Measurements from ENCODE around the gene KCNJ11. TPM values are rescaled to one million over a fixed set of nuclear protein-coding genes. Genes with fewer than 3 reads are reported as not detected.
"Not testable (repeated sequence)": the region's sequence is repeated elsewhere in the genome, so short reads cannot be mapped to it uniquely, and the experiment has no call there.

KCNJ11 gene
- under 1 TPM; 0.23 to 0.43 TPM for total RNA-seq

DNA sequence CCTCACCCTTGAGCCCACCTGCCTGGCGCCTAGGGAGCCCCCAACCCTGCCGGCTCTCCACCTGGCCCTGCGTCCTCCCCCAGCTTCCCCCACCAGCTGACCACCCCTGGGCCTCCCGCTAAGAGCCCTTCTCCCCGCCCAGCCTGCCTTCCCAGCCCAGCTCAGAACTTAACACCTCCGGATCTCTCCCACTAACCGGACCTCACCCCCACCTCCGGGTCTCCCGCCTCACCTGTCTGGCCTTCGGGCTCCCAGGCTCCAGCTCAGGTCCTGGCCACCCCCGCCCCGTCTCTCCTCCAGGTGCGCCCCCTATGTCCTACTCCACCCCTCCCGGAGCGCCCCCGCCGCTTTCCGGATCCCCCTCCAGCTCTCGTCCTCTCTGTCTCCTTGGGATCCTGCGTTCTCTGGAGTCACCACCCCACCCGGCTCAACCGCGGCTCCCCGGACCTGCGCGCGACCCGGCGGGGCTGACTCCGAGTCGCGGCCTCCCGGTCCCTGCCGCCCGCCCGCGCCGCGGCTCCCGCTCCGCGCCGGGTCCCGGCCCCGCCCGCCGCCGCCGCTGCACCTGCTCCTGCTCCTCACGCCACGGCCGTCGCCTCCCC, at the start of gene KCNJ11:
TSS of gene KCNJ11 (minus strand) at position 51 of the 602 bp plus-strand sequence. CDS start 568 bp downstream, outside the sequence.
- H3K4me3 Mint-ChIP-seq = peak within 1 kb of the TSS; percentile 66
- DNase-seq (no peak), ATAC-seq (peak; percentile 59)
- no peaks in the 10 kb centered on the region for H3K9me3 Mint-ChIP-seq (ENCODE audit: low read depth)
- H3K36me3 Mint-ChIP-seq (ENCODE audit: low read depth) = no peaks in the 10 kb centered on the region
- peaks cover 3% of the 10 kb centered on the region for H3K4me1 Mint-ChIP-seq
- H3K27ac Mint-ChIP-seq = no peak within 1 kb of the TSS
- intact Hi-C loops (cut with DNase I, micrococcal nuclease) = loop anchor here (1.0 to 10.0 kb wide), 9 partner anchors 34 to 586 kb away; partner anchors contain the start of genes NCR3LG1 (in 1 of the 2), NUCB2 (in 1 of the 2) and RPS13 (in 1 of the 2)
- peaks cover 8% of the 10 kb centered on the region for H3K27me3 Mint-ChIP-seq
- ChIA-PET CTCF (interaction anchor here (0.7 to 1.7 kb wide), 10 partner anchors 9 to 577 kb away, joined by 3 to 9 read pairs (median 4); no protein-coding TSS in a partner anchor), POLR2A (no interaction called here)

DNA sequence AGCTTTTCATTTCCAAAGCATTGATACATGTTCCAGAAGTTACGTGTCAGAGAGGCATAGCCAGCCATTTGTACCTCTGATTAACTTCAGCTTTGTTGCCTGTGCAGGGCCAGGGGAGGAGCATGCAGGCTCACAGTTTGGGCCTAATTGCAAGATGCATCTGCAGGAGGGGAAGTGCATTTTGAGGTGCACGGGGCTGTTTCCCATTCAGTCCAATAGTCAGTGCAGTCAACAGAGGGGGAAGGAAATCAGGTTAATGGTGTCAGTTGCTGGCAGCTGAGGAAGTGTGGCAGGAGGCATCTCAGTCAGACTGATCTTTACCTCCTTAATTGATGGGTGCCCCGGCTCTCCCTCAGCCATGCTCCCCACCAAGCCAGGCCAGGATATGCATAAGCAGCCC, 48.9 kb upstream of the KCNJ11 start:
- POLR2A ChIA-PET = no interaction called here
- no peaks in the 10 kb centered on the region for H3K36me3 Mint-ChIP-seq (ENCODE audit: low read depth)
- CTCF ChIA-PET = no interaction called here
- peaks cover 2% of the 10 kb centered on the region for H3K9me3 Mint-ChIP-seq (ENCODE audit: low read depth)
- no peak overlapping the region for H3K27ac Mint-ChIP-seq
- ATAC-seq (no peak), DNase-seq (no peak)
- intact Hi-C loops (cut with DNase I, micrococcal nuclease) = no loop called here
- H3K4me3 Mint-ChIP-seq = no peak overlapping the region
- H3K4me1 Mint-ChIP-seq = peaks cover 7% of the 10 kb centered on the region
- peaks cover 5% of the 10 kb centered on the region for H3K27me3 Mint-ChIP-seq

DNA sequence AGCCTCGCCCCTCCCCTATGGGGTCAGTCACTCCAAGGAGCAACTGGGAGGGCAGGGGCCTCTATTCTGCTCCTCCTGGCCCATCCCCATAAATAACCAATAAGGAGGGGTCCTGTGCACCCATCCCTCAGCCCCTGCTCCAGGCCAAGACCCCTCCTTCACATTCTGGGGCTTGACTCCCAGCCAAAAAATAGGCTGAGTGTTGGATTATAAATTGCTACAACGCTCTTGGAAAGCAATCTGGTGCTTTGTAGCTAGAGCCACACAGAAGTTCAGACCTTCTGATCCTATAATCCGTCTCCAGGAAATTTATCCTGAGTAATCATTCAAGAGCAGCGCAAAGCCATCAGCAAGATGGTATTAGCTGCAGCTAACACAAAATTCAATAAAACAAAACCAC, 45.6 kb upstream of the KCNJ11 start:
- POLR2A ChIA-PET = no interaction called here

DNA sequence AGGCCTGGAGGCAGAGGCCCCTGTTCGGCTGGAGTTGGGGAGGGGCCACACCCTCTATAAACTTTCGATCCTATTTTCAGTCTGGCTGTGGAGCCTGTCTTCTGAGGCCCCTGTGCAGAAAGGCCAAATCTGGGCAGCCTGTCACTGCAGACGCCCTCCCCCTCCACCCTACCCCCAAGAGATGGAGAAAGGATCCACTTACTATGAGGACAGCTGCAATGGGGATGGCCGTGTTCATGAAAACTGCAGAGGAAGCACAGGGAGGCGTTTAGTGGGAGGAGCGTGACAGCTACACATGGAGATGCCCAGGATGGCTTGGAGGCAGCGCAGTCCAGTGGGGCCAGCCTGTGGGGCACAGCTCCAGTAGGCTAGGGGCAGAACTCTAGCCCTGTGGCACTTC, 43.5 kb upstream of the KCNJ11 start:
- H3K27me3 Mint-ChIP-seq = peaks cover 4% of the 10 kb centered on the region
- intact Hi-C loops (cut with DNase I, micrococcal nuclease) = no loop called here
- ChIA-PET POLR2A (no interaction called here), CTCF (interaction anchor here (1.0 to 1.3 kb wide), 2 partner anchors 17 to 47 kb away, joined by 4 to 5 read pairs; no protein-coding TSS in a partner anchor)
- no peaks in the 10 kb centered on the region for H3K36me3 Mint-ChIP-seq (ENCODE audit: low read depth)
- no peak for DNase-seq
- H3K4me1 Mint-ChIP-seq = no peaks in the 10 kb centered on the region
- H3K4me3 Mint-ChIP-seq = no peak overlapping the region
- no peak overlapping the region for H3K27ac Mint-ChIP-seq
- no peaks in the 10 kb centered on the region for H3K9me3 Mint-ChIP-seq (ENCODE audit: low read depth)
- no peak for ATAC-seq

More for the DNA sequence above, 45.6 kb upstream of the KCNJ11 start:
- Mint-ChIP-seq H3K36me3 (ENCODE audit: low read depth) (no peaks in the 10 kb centered on the region), H3K4me3 (no peak overlapping the region), H3K27ac (no peak overlapping the region), H3K4me1 (peaks cover 1% of the 10 kb centered on the region), H3K9me3 (ENCODE audit: low read depth) (no peaks in the 10 kb centered on the region), H3K27me3 (peaks cover 3% of the 10 kb centered on the region)
- ATAC-seq = no peak
- DNase-seq = no peak
- intact Hi-C loops (cut with DNase I, micrococcal nuclease) = no loop called here
- CTCF ChIA-PET = interaction anchor here (0.7 to 1.3 kb wide), 2 partner anchors 21 to 48 kb away, joined by 3 to 4 read pairs; no protein-coding TSS in a partner anchor

DNA sequence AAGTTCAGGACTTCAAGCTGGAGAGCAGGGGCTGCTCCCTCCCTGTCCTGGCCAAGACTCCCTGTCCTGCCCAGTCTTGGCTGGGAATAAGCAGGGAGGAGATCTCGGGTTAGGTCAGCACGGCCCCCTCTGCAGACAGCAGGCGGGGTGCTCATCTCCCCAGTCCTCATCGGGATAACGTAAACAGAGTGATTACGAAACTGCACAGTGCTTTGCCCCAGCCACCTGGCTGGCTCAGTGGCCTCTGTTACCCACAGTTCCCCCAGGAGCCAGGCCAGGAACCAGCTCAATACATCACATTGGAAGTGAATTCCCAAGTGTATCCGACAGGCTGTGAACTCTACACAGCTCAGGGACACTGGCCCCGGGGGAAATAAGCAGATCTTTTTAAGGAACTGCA, 42.7 kb upstream of the KCNJ11 start:
- H3K4me3 Mint-ChIP-seq = no peak overlapping the region
- H3K4me1 Mint-ChIP-seq = no peaks in the 10 kb centered on the region
- no peak overlapping the region for H3K27ac Mint-ChIP-seq
- CTCF ChIA-PET = interaction anchor here (0.8 to 1.0 kb wide), 2 partner anchors 9 to 16 kb away, joined by 3 to 5 read pairs; no protein-coding TSS in a partner anchor
- no peaks in the 10 kb centered on the region for H3K9me3 Mint-ChIP-seq (ENCODE audit: low read depth)
- H3K27me3 Mint-ChIP-seq = peaks cover 4% of the 10 kb centered on the region
- no peaks in the 10 kb centered on the region for H3K36me3 Mint-ChIP-seq (ENCODE audit: low read depth)
- DNase-seq (no peak), ATAC-seq (no peak)
- POLR2A ChIA-PET = no interaction called here
- intact Hi-C loops (cut with DNase I, micrococcal nuclease) = no loop called here

DNA sequence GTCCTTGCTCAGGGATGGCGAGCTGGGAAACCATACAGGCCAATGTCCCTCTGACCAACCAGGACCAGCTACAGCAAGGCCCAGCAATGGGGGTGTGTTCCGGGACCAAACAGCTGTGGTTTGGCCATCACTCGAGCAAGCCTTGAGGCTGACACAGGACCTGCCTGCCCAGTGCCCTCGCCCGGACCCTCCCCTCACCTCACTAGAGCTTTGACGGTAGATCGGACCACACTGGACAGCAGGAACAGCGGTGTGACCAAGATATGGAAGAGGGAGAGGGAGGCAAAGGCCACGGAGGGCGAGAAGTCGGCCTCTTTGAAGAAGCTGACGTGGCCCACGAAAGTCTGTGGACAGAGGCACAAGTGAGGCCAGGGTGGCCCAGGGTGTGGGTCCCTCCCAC, 42.2 kb upstream of the KCNJ11 start:
- Mint-ChIP-seq H3K36me3 (ENCODE audit: low read depth) (no peaks in the 10 kb centered on the region), H3K9me3 (ENCODE audit: low read depth) (no peaks in the 10 kb centered on the region), H3K27me3 (peaks cover 4% of the 10 kb centered on the region), H3K4me1 (no peaks in the 10 kb centered on the region), H3K27ac (no peak overlapping the region), H3K4me3 (no peak overlapping the region)
- intact Hi-C loops (cut with DNase I, micrococcal nuclease) = no loop called here
- POLR2A ChIA-PET = no interaction called here
- CTCF ChIA-PET = interaction anchor here (0.5 kb wide), 1 partner anchor 15 kb away, joined by 3 read pairs; no protein-coding TSS in a partner anchor
- ATAC-seq (no peak), DNase-seq (no peak)

DNA sequence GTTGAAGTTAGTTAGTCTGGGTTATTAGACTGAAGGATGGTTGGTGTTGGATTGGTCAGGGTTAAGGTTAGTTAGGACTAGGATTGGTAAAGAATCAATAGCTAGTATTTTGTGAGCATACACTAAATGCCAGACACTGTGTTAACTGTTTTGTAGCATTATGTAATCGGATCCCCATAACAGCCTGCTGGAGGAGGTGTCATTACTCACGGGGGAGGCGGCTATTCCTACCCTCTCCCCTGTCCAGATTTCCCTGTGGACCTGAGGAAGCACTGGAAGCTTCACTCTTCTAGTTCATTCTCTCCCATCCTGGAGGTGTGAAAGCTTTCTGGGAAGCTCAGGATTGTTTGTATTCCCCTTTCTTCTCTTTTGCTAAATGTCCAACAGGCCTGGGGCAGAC, 40.5 kb upstream of the KCNJ11 start:
- Mint-ChIP-seq H3K27ac (no peak overlapping the region), H3K4me1 (no peaks in the 10 kb centered on the region), H3K36me3 (ENCODE audit: low read depth) (no peaks in the 10 kb centered on the region), H3K27me3 (peaks cover 4% of the 10 kb centered on the region), H3K9me3 (ENCODE audit: low read depth) (no peaks in the 10 kb centered on the region), H3K4me3 (no peak overlapping the region)
- ATAC-seq (no peak), DNase-seq (no peak)
- intact Hi-C loops (cut with DNase I, micrococcal nuclease) = no loop called here
- CTCF ChIA-PET = interaction anchor here (1.3 kb wide), 1 partner anchor 99 kb away, joined by 4 read pairs; no protein-coding TSS in a partner anchor
- POLR2A ChIA-PET = no interaction called here

DNA sequence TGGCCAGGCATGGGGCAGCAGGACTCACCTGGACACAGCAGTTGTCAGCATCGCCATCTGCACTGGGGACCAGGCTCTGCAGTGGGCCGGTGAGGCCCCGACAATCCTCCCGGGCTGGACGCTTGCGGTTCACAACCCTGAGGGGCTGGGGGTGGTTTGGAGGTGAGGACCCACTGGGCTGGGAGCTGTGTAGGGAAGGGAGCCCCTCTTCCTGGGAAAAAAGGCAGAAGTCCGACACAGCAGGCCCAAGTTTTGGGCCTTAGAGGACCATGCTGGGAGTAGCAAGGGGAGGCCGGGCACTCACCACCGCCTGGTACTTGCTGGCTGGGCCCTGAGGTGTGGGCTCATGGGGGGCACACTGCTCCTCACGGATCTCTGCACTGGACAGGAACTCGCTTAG, 39.8 kb upstream of the KCNJ11 start:
- ChIA-PET CTCF (no interaction called here), POLR2A (no interaction called here)
- DNase-seq = no peak
- H3K4me3 Mint-ChIP-seq = no peak overlapping the region
- no peaks in the 10 kb centered on the region for H3K9me3 Mint-ChIP-seq (ENCODE audit: low read depth)
- intact Hi-C loops (cut with DNase I, micrococcal nuclease) = no loop called here
- H3K4me1 Mint-ChIP-seq = no peaks in the 10 kb centered on the region
- no peak overlapping the region for H3K27ac Mint-ChIP-seq
- ATAC-seq = no peak
- H3K36me3 Mint-ChIP-seq (ENCODE audit: low read depth) = no peaks in the 10 kb centered on the region
- H3K27me3 Mint-ChIP-seq = peaks cover 4% of the 10 kb centered on the region

DNA sequence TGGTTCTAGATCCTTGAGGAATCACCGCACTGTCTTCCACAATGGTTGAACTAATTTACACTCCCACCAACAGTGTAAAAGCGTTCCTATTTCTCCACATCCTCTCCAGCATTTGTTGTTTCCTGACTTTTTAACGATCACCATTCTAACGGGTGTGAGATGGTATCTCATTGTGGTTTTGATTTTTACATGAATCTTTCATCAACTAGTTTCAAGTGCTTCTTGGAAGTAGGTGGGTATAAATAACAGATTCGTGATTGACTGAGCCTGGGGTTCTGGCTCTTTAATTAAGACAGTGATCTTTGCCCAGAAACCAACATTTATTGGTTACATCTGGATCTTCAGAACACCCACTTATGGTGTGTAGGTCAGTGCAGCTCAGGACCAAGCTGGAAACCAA, 37.8 kb upstream of the KCNJ11 start:
- intact Hi-C loops (cut with DNase I, micrococcal nuclease); H3K4me1 Mint-ChIP-seq; H3K36me3 Mint-ChIP-seq (ENCODE audit: low read depth); POLR2A ChIA-PET; H3K27me3 Mint-ChIP-seq; H3K27ac Mint-ChIP-seq; ATAC-seq; DNase-seq; H3K4me3 Mint-ChIP-seq; CTCF ChIA-PET; H3K9me3 Mint-ChIP-seq (ENCODE audit: low read depth): not testable (repeated sequence)

DNA sequence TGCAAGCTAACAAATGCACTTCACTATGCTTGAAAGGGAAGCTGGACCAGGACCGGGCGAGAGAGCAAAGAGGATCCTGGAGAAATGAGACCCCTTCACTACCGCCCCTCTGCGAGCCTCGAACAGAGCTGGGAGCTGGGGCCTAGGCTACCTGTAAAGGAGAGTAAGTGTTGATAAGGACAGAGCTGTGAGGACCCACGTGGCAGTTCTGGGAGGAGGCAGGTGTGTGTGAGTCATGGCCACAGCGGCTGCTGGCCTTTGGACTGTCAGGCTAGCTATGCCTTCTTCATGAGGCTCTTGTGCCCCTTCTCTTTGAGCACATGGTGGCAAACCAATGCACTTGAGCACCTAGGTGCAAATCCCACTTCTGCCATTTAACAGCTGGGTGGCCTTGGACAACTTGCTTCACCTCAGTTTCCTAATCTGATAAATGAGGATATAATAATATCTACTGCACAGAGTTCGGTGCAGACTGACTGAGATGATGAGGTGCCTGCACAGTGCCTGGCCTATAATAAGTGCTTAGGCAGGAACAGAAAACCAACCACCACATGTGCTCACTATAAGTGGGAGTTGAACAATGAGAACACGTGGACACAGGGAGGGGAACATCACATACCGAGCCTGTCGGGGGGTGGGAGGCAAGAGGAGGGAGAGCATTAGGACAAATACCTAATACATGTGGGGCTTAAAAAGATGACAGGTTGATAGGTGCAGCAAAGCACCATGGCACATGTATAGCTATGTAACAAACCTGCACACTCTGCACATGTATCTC, 35.3 kb upstream of the KCNJ11 start:
- H3K9me3 Mint-ChIP-seq (ENCODE audit: low read depth) = no peaks in the 10 kb centered on the region
- intact Hi-C loops (cut with DNase I, micrococcal nuclease) = no loop called here
- H3K36me3 Mint-ChIP-seq (ENCODE audit: low read depth) = no peaks in the 10 kb centered on the region
- ATAC-seq = no peak
- ChIA-PET POLR2A (interaction anchor here (0.6 kb wide), 1 partner anchor 255 kb away, joined by 6 read pairs; no protein-coding TSS in a partner anchor), CTCF (interaction anchor here (0.6 kb wide), 3 partner anchors 134 to 451 kb away, joined by 3 to 4 read pairs (median 3); no protein-coding TSS in a partner anchor)
- DNase-seq = no peak
- H3K4me1 Mint-ChIP-seq = no peaks in the 10 kb centered on the region
- no peak overlapping the region for H3K27ac Mint-ChIP-seq
- H3K4me3 Mint-ChIP-seq = no peak overlapping the region
- peaks cover 11% of the 10 kb centered on the region for H3K27me3 Mint-ChIP-seq

DNA sequence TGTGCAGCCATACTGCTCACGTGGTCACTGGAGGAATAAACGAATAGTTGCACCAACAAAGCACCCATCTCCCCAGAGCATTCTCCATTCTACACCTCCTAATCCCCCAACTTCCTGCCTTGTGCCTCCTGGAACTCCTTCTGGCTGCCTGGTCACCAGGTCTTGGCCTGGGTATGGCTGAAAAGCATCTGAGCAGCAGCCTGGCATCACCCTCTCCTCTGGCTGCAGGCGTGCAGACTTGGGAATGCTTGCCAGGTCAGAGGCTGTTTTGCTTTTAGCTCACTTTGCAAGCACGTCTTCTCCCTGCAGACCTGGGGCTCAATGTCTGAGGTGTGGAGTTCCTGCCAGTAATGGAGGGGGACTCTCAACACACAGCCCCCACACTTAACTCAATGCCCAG, 33.3 kb upstream of the KCNJ11 start:
- no peaks in the 10 kb centered on the region for H3K36me3 Mint-ChIP-seq (ENCODE audit: low read depth)
- peaks cover 18% of the 10 kb centered on the region for H3K27me3 Mint-ChIP-seq

More for the DNA sequence above, 33.3 kb upstream of the KCNJ11 start:
- ChIA-PET CTCF (interaction anchor here (1.1 to 1.3 kb wide), 2 partner anchors 13 to 38 kb away, joined by 3 to 6 read pairs; no protein-coding TSS in a partner anchor), POLR2A (no interaction called here)
- H3K9me3 Mint-ChIP-seq (ENCODE audit: low read depth) = no peaks in the 10 kb centered on the region
- no peak for DNase-seq
- intact Hi-C loops (cut with DNase I, micrococcal nuclease) = no loop called here
- no peak overlapping the region for H3K27ac Mint-ChIP-seq
- no peak for ATAC-seq
- no peak overlapping the region for H3K4me3 Mint-ChIP-seq
- no peaks in the 10 kb centered on the region for H3K4me1 Mint-ChIP-seq

Measured in activated CD4-positive, alpha-beta T cell treated with anti-CD3 and anti-CD28 coated beads for 36 hours (primary cell).